Effector memory CD4-positive, alpha-beta T cell (primary cell): Measurements from ENCODE around the gene CAMK2D.
"Not testable (repeated sequence)": the region's sequence is repeated elsewhere in the genome, so short reads cannot be mapped to it uniquely, and the experiment has no call there.

Experiments
- DNase-seq, 3 donors: peaks; one replicate each; pipeline ENCODE4 v3.0.0-alpha.2; 2020
- H3K27ac ChIP-seq: 2 replicates; pipeline ENCODE4 v1.7.0; 2013; ENCODE audit warnings: mild to moderate bottlenecking, low read length, moderate library complexity; ENCODE audit not compliant: insufficient read depth, poor library complexity, severe bottlenecking
- H3K27me3 ChIP-seq: replicated peaks from 2 replicates; pipeline ENCODE4 v1.7.0; 2013; ENCODE audit warnings: mild to moderate bottlenecking, low read length; ENCODE audit not compliant: insufficient read depth, control insufficient read depth, poor library complexity, severe bottlenecking
- H3K36me3 ChIP-seq: 2 replicates; pipeline ENCODE4 v1.7.0; 2013; ENCODE audit warnings: mild to moderate bottlenecking, low read length, moderate library complexity; ENCODE audit not compliant: control insufficient read depth, insufficient read depth
- H3K4me1 ChIP-seq: 2 replicates; pipeline ENCODE4 v1.7.0; 2013; ENCODE audit warnings: low read length, mild to moderate bottlenecking; ENCODE audit not compliant: control insufficient read depth, insufficient read depth, poor library complexity, severe bottlenecking
- H3K4me3 ChIP-seq: 2 replicates; pipeline ENCODE4 v1.7.0; 2013; ENCODE audit warnings: low read length, low read depth, mild to moderate bottlenecking; ENCODE audit not compliant: insufficient read depth, poor library complexity, severe bottlenecking
- H3K9me3 ChIP-seq: 2 replicates; pipeline ENCODE4 v1.7.0; 2013; ENCODE audit warnings: mild to moderate bottlenecking, low read length, moderate library complexity; ENCODE audit not compliant: control insufficient read depth

CAMK2D gene

GRCh38 chr4:113708250-113708649 is 53.3 kb downstream of the CAMK2D start:
- Histone ChIP-seq H3K27me3 (no peaks in the 10 kb centered on the region), H3K9me3 (no peaks in the 10 kb centered on the region), H3K36me3 (no peaks in the 10 kb centered on the region), H3K4me1 (no peaks in the 10 kb centered on the region), H3K4me3 (no peak overlapping the region), H3K27ac (no peak overlapping the region)
- no peak for DNase-seq

GRCh38 chr4:113707048-113707447 is 54.5 kb downstream of the CAMK2D start:
- Histone ChIP-seq H3K4me1 (no peaks in the 10 kb centered on the region), H3K9me3 (no peaks in the 10 kb centered on the region), H3K27me3 (no peaks in the 10 kb centered on the region), H3K27ac (no peak overlapping the region), H3K36me3 (no peaks in the 10 kb centered on the region), H3K4me3 (no peak overlapping the region)
- DNase-seq, result no peak

- H3K4me1 ChIP-seq, H3K9me3 ChIP-seq, H3K4me3 ChIP-seq, H3K27ac ChIP-seq, H3K27me3 ChIP-seq, H3K36me3 ChIP-seq, DNase-seq: not testable (repeated sequence)
Measured at GRCh38 chr4:113705097-113705496, 56.4 kb downstream of the CAMK2D start.

- H3K9me3 ChIP-seq, H3K27ac ChIP-seq, H3K4me3 ChIP-seq, H3K27me3 ChIP-seq, DNase-seq, H3K4me1 ChIP-seq, H3K36me3 ChIP-seq: not testable (repeated sequence)
Measured at GRCh38 chr4:113702596-113702995, 58.9 kb downstream of the CAMK2D start.

- Histone ChIP-seq H3K36me3 (no peaks in the 10 kb centered on the region), H3K9me3 (no peaks in the 10 kb centered on the region), H3K4me3 (no peak overlapping the region), H3K27me3 (no peaks in the 10 kb centered on the region), H3K4me1 (no peaks in the 10 kb centered on the region), H3K27ac (no peak overlapping the region)
- DNase-seq, result no peak
Measured at GRCh38 chr4:113701169-113701568, 60.4 kb downstream of the CAMK2D start.

GRCh38 chr4:113700602-113701150 is 60.9 kb downstream of the CAMK2D start:
- Histone ChIP-seq H3K4me1 (no peaks in the 10 kb centered on the region), H3K27ac (no peak overlapping the region), H3K27me3 (no peaks in the 10 kb centered on the region), H3K4me3 (no peak overlapping the region), H3K9me3 (no peaks in the 10 kb centered on the region), H3K36me3 (no peaks in the 10 kb centered on the region)
- DNase-seq, result no peak

GRCh38 chr4:113699772-113700171 is 61.8 kb downstream of the CAMK2D start:
- Histone ChIP-seq H3K9me3 (no peaks in the 10 kb centered on the region), H3K4me3 (no peak overlapping the region), H3K36me3 (no peaks in the 10 kb centered on the region), H3K27ac (no peak overlapping the region), H3K27me3 (no peaks in the 10 kb centered on the region), H3K4me1 (no peaks in the 10 kb centered on the region)
- no peak for DNase-seq

- no peaks in the 10 kb centered on the region for H3K36me3 ChIP-seq
- peaks cover 5% of the 10 kb centered on the region for H3K4me1 ChIP-seq
- DNase-seq, result no peak
- H3K27me3 ChIP-seq, result no peaks in the 10 kb centered on the region
- no peaks in the 10 kb centered on the region for H3K9me3 ChIP-seq
- H3K27ac ChIP-seq, result no peak overlapping the region
- no peak overlapping the region for H3K4me3 ChIP-seq
Measured at GRCh38 chr4:113697429-113697828, 64.1 kb downstream of the CAMK2D start.

- no peak overlapping the region for H3K4me3 ChIP-seq
- no peaks in the 10 kb centered on the region for H3K36me3 ChIP-seq
- DNase-seq, result no peak
- H3K4me1 ChIP-seq, result peaks cover 5% of the 10 kb centered on the region
- no peaks in the 10 kb centered on the region for H3K27me3 ChIP-seq
- H3K9me3 ChIP-seq, result no peaks in the 10 kb centered on the region
- H3K27ac ChIP-seq, result no peak overlapping the region
Measured at GRCh38 chr4:113695328-113696169, 66.0 kb downstream of the CAMK2D start.

- H3K4me3 ChIP-seq, result no peak overlapping the region
Measured at GRCh38 chr4:113694008-113694407, 67.5 kb downstream of the CAMK2D start.

More at GRCh38 chr4:113694008-113694407, 67.5 kb downstream of the CAMK2D start:
- Histone ChIP-seq H3K9me3 (no peaks in the 10 kb centered on the region), H3K27me3 (no peaks in the 10 kb centered on the region), H3K4me1 (peaks cover 5% of the 10 kb centered on the region), H3K36me3 (no peaks in the 10 kb centered on the region), H3K27ac (no peak overlapping the region)
- no peak for DNase-seq
